H9 (cell line): Measurements from ENCODE around the gene PRKCB. TPM values are rescaled to one million over a fixed set of nuclear protein-coding genes. Genes with fewer than 3 reads are reported as not detected.

Source experiments
- DNase-seq: peaks from one replicate; pipeline ENCODE4 v3.0.0-alpha.2; 2017
- H2AFZ ChIP-seq: one replicate; pipeline ENCODE4 v1.6.1; 2013; ENCODE audit warnings: mild to moderate bottlenecking, low read length, control low read depth, moderate library complexity
- H2AK5ac ChIP-seq: 2 replicates; pipeline ENCODE4 v1.6.1; 2013; ENCODE audit warnings: low read length, control low read depth, mixed read lengths; ENCODE audit not compliant: insufficient read length
- H2BK120ac ChIP-seq: one replicate; pipeline ENCODE4 v1.6.1; 2013; ENCODE audit warnings: low read depth, mild to moderate bottlenecking, low read length, control low read depth, inconsistent platforms; ENCODE audit not compliant: poor library complexity, severe bottlenecking
- H2BK12ac ChIP-seq: 2 replicates; pipeline ENCODE4 v1.6.1; 2013; ENCODE audit warnings: low read length, control low read depth, mixed read lengths, low read depth; ENCODE audit not compliant: insufficient read length
- H2BK15ac ChIP-seq: 2 replicates; pipeline ENCODE4 v1.6.1; 2013; ENCODE audit warnings: low read depth, low read length, control low read depth
- H2BK20ac ChIP-seq: one replicate; pipeline ENCODE4 v1.6.1; 2013; ENCODE audit warnings: low read depth, mild to moderate bottlenecking, low read length, control low read depth, inconsistent platforms; ENCODE audit not compliant: poor library complexity, severe bottlenecking
- H2BK5ac ChIP-seq: 2 replicates; pipeline ENCODE4 v1.6.1; 2013; ENCODE audit warnings: low read length, control low read depth, mixed read lengths; ENCODE audit not compliant: insufficient read length
- H3K14ac ChIP-seq: 2 replicates; pipeline ENCODE4 v1.6.1; 2013; ENCODE audit warnings: low read length, control low read depth; ENCODE audit not compliant: insufficient read depth
- H3K18ac ChIP-seq: 2 replicates; pipeline ENCODE4 v1.6.1; 2013; ENCODE audit warnings: low read depth, mild to moderate bottlenecking, mixed read lengths, low read length, control low read depth; ENCODE audit not compliant: insufficient read length
- H3K23ac ChIP-seq: 2 replicates; pipeline ENCODE4 v1.6.1; 2013; ENCODE audit warnings: low read length, control low read depth, mixed read lengths, low read depth; ENCODE audit not compliant: insufficient read length
- H3K23me2 ChIP-seq: 2 replicates; pipeline ENCODE4 v1.6.1; 2013; ENCODE audit warnings: low read depth, mild to moderate bottlenecking, mixed read lengths, low read length, control low read depth; ENCODE audit not compliant: insufficient read length, poor library complexity, severe bottlenecking
- H3K27ac ChIP-seq: 2 replicates; pipeline ENCODE4 v1.5.1; 2013; ENCODE audit warnings: low read length, control low read depth, mixed read lengths, low read depth; ENCODE audit not compliant: insufficient read length
- H3K27me3 ChIP-seq: 2 replicates; pipeline ENCODE4 v1.6.1; 2013; ENCODE audit warnings: low read length, control low read depth, inconsistent platforms; ENCODE audit not compliant: insufficient read depth
- H3K4ac ChIP-seq: 2 replicates; pipeline ENCODE4 v1.6.1; 2013; ENCODE audit warnings: low read depth, mild to moderate bottlenecking, control low read depth, inconsistent platforms, low read length, moderate library complexity
- H3K4me1 ChIP-seq: 2 replicates; pipeline ENCODE4 v1.6.1; 2013; ENCODE audit warnings: low read length, control low read depth, inconsistent platforms; ENCODE audit not compliant: insufficient read depth
- H3K4me2 ChIP-seq: 2 replicates; pipeline ENCODE4 v1.6.1; 2013; ENCODE audit warnings: low read length, control low read depth, mixed read lengths; ENCODE audit not compliant: insufficient read length, insufficient read depth
- H3K56ac ChIP-seq: 2 replicates; pipeline ENCODE4 v1.6.1; 2013; ENCODE audit warnings: low read depth, mild to moderate bottlenecking, mixed read lengths, low read length, control low read depth; ENCODE audit not compliant: insufficient read length
- H3K79me1 ChIP-seq: 2 replicates; pipeline ENCODE4 v1.6.1; 2013; ENCODE audit warnings: low read depth, mild to moderate bottlenecking, moderate library complexity, low read length, control low read depth, inconsistent platforms; ENCODE audit not compliant: insufficient read depth, poor library complexity, severe bottlenecking
- H3K79me2 ChIP-seq: 2 replicates; pipeline ENCODE4 v1.6.1; 2013; ENCODE audit warnings: low read length, control low read depth, inconsistent platforms; ENCODE audit not compliant: insufficient read depth
- H3K9ac ChIP-seq: 2 replicates; pipeline ENCODE4 v1.6.1; 2013; ENCODE audit warnings: low read length, control low read depth, mixed read lengths; ENCODE audit not compliant: insufficient read length; ENCODE audit errors: extremely low read depth
- H3K9me3 ChIP-seq: one replicate; pipeline ENCODE4 v1.6.1; 2013; ENCODE audit warnings: low read depth, low read length, inconsistent platforms; ENCODE audit not compliant: control insufficient read depth
- H3T11ph ChIP-seq: one replicate; pipeline ENCODE4 v1.6.1; 2013; ENCODE audit warnings: mild to moderate bottlenecking, low read length, control low read depth, inconsistent platforms
- H4K20me1 ChIP-seq: one replicate; pipeline ENCODE4 v1.6.1; 2013; ENCODE audit not compliant: control insufficient read depth, insufficient read length, insufficient read depth
- H4K5ac ChIP-seq: 2 replicates; pipeline ENCODE4 v1.6.1; 2013; ENCODE audit warnings: low read depth, mild to moderate bottlenecking, mixed read lengths, low read length, control low read depth; ENCODE audit not compliant: insufficient read length
- H4K8ac ChIP-seq: replicated peaks from 2 replicates; pipeline ENCODE4 v1.6.1; 2013; ENCODE audit warnings: low read length, control low read depth, mixed read lengths, low read depth; ENCODE audit not compliant: insufficient read length
- H4K91ac ChIP-seq: 2 replicates; pipeline ENCODE4 v1.6.1; 2013; ENCODE audit warnings: low read depth, mild to moderate bottlenecking, moderate library complexity, mixed read lengths, low read length, control low read depth; ENCODE audit not compliant: insufficient read length
- H3K27ac Mint-ChIP-seq, 3 experiments: 2 replicates in 2 of 3; 3 replicates in 1 of 3; pipeline ENCODE4 v1.8.0; 2020 to 2021; ENCODE audit warnings: mixed read lengths in 3 of 3, mild to moderate bottlenecking in 1 of 3, moderate library complexity in 1 of 3
- H3K27me3 Mint-ChIP-seq: 2 replicates; pipeline ENCODE4 v1.8.0; 2021; ENCODE audit warnings: low read depth, mild to moderate bottlenecking, moderate library complexity, mixed read lengths
- H3K36me3 Mint-ChIP-seq, 3 experiments: 2 replicates in 2 of 3; 3 replicates in 1 of 3; pipeline ENCODE4 v1.8.0; 2020 to 2021; ENCODE audit warnings: low read depth in 3 of 3, mixed read lengths in 3 of 3; ENCODE audit not compliant: insufficient read depth in 1 of 3
- H3K4me1 Mint-ChIP-seq, 2 experiments: 2 replicates each; pipeline ENCODE4 v1.8.0; 2020; ENCODE audit warnings: mixed read lengths in 2 of 2
- H3K4me3 Mint-ChIP-seq, 2 experiments: 2 replicates in 1 of 2; 3 replicates in 1 of 2; pipeline ENCODE4 v1.8.0; 2020 to 2021; ENCODE audit warnings: mild to moderate bottlenecking in 2 of 2, mixed read lengths in 2 of 2, moderate library complexity in 1 of 2
- H3K9me3 Mint-ChIP-seq, 2 experiments: 2 replicates in 1 of 2; 3 replicates in 1 of 2; pipeline ENCODE4 v1.8.0; 2020; ENCODE audit warnings: mild to moderate bottlenecking in 2 of 2, mixed read lengths in 2 of 2, moderate library complexity in 1 of 2
- WGBS: extraction: QIAGEN DNeasy Blood & Tissue Kit; methylation state at CpG from one replicate; pipeline ENCODE4 v1.1.7; 2013; ENCODE audit warnings: missing lambda C conversion rate, low lambda C conversion rate, mixed read lengths; ENCODE audit not compliant: insufficient read length; ENCODE audit errors: extremely low coverage; 5-methylcytosine and 5-hydroxymethylcytosine counted together
- total RNA-seq: library from RNA; stranded (reverse); gene quantifications from 2 replicates; pipeline ENCODE4 v1.2.1, GENCODE V29; 2021
- TF ChIP-seq, protein P1 (sequence below): fragments of 200-600 bp; sonication (generic); conservative IDR thresholded peaks from 3 replicates; pipeline ENCODE4 v1.8.0; 2021; ENCODE audit warnings: antibody characterized with exemption, mild to moderate bottlenecking

PRKCB gene
- total RNA-seq, 1 experiment from 2014 or later: 7.0 TPM

DNA sequence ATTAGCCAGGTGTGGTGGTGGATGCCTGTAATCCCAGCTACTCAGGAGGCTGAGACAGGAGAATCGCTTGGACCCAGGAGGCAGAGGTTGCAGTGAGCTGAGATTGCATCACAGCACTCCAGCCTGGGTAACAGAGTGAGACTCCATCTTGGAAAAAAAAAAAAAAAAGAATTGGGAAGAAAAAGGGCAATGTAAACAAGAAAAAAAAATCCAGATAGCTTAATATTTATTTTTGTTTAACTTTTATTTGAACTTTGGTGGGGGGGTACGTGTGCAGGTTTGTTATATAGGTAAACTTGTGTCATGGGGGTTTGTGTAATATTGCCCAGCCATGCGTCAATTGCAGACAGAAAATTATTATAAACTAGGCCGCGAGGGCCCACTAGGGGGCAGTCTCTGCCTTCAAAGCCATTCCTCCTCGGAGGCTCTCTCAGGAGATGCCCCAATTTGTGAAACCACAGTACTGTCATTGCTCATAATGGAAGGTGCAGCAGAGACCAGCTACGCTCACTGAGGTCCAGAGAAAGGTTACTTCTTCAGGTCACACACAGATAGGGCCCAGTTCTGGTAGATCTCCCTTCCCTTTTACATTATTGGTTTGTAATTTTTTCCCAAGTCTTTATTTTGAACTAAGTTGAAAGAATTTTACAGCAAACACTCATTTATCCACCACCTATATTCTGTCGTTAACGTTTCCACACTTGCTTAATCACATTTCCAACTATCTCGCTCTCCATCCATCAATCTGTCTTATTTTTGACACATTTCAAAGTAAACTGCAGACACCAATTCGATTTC lies 206.2 kb downstream of the PRKCB start:
- no peak overlapping the region for H2AFZ ChIP-seq
- H2AK5ac ChIP-seq: no peak overlapping the region
- no peaks in the 10 kb centered on the region for H4K20me1 ChIP-seq
- H3K4me1 ChIP-seq: no peaks in the 10 kb centered on the region; the same call in 1 of the 2 replicates
- Mint-ChIP-seq H3K36me3 (peaks cover 0 to 8% (median 5%) of the 10 kb centered on the region in 3 experiments; a peak in 1 of 7 replicates), H3K9me3 (peaks cover 0 to 9% of the 10 kb centered on the region in 2 experiments; a peak in 1 of 5 replicates), H3K27me3 (no peaks in the 10 kb centered on the region; the same call in 1 of the 2 replicates), H3K4me1 (peaks cover 16 to 19% of the 10 kb centered on the region in 2 experiments), H3K4me3 (no peak overlapping the region), H3K27ac (no peak overlapping the region)
- H3K23me2 ChIP-seq: no peaks in the 10 kb centered on the region
- no peak overlapping the region for H3K4ac ChIP-seq
- H3K4me2 ChIP-seq: no peak overlapping the region
- no peak overlapping the region for H2BK5ac ChIP-seq
- H3K18ac ChIP-seq: no peak overlapping the region
- H4K8ac ChIP-seq: no peak overlapping the region
- H4K5ac ChIP-seq: no peak overlapping the region
- no peak overlapping the region for H3K9ac ChIP-seq
- H2BK20ac ChIP-seq: no peak overlapping the region
- no peaks in the 10 kb centered on the region for H3K79me1 ChIP-seq
- DNase-seq: peak; percentile 74
- no peaks in the 10 kb centered on the region for H3K9me3 ChIP-seq
- no peaks in the 10 kb centered on the region for H3K79me2 ChIP-seq
- no peaks in the 10 kb centered on the region for H3K27me3 ChIP-seq
- H3K56ac ChIP-seq: no peak overlapping the region
- H2BK120ac ChIP-seq: no peak overlapping the region
- H3K14ac ChIP-seq: no peak overlapping the region
- 100% methylated on average over 3 of the region's 11 CpGs for WGBS
- H2BK12ac ChIP-seq: no peak overlapping the region
- no peak overlapping the region for H3K23ac ChIP-seq
- TF ChIP-seq, protein P1, sequence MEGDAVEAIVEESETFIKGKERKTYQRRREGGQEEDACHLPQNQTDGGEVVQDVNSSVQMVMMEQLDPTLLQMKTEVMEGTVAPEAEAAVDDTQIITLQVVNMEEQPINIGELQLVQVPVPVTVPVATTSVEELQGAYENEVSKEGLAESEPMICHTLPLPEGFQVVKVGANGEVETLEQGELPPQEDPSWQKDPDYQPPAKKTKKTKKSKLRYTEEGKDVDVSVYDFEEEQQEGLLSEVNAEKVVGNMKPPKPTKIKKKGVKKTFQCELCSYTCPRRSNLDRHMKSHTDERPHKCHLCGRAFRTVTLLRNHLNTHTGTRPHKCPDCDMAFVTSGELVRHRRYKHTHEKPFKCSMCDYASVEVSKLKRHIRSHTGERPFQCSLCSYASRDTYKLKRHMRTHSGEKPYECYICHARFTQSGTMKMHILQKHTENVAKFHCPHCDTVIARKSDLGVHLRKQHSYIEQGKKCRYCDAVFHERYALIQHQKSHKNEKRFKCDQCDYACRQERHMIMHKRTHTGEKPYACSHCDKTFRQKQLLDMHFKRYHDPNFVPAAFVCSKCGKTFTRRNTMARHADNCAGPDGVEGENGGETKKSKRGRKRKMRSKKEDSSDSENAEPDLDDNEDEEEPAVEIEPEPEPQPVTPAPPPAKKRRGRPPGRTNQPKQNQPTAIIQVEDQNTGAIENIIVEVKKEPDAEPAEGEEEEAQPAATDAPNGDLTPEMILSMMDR: peak; percentile 92
- H2BK15ac ChIP-seq: no peak overlapping the region
- no peak overlapping the region for H4K91ac ChIP-seq
- H3T11ph ChIP-seq: no peak overlapping the region
- H3K27ac ChIP-seq: no peak overlapping the region
